Endothelial cell of umbilical vein (primary cell): Measurements from ENCODE around the gene KXD1. TPM values are rescaled to one million over a fixed set of nuclear protein-coding genes. Genes with fewer than 3 reads are reported as not detected.

Source experiments
- BruUV-seq: library from RNA; stranded (reverse); fragments of 400-500 nt; replicated peaks from 2 replicates; lab custom pipeline; 2021; lab: Mats Ljungman, UMichigan
- CTCF ChIA-PET: fragments of 300-600, 350-600 bp; sonication (Branson Sonifier 250); formaldehyde crosslinking; loops from one replicate; lab custom pipeline; 2021; ENCODE audit warnings: antibody characterized with exemption, inconsistent platforms; lab: Charles Lee
- POLR2A ChIA-PET: fragments of 300-600, 350-600 bp; sonication (Branson Sonifier 250); formaldehyde crosslinking; loops from one replicate; lab custom pipeline; 2021; ENCODE audit warnings: antibody characterized with exemption, inconsistent platforms; lab: Charles Lee
- DNase-seq: peaks from one replicate; pipeline ENCODE4 v3.0.0-alpha.2; 2011; ENCODE audit warnings: low read depth, low spot score
- FAIRE-seq: peaks from 2 replicates; lab custom pipeline; 2011; peaks lifted over from hg19 to GRCh38; lab: Jason Lieb, UNC
- H2AFZ ChIP-seq: 2 replicates; pipeline ENCODE4 v1.6.0; 2012; ENCODE audit warnings: low read depth, low read length, control low read depth, inconsistent platforms
- H3K27ac ChIP-seq: 2 replicates; pipeline ENCODE4 v1.5.1; 2011; ENCODE audit warnings: low read depth, mild to moderate bottlenecking, control low read depth, low read length, moderate library complexity; ENCODE audit not compliant: insufficient read depth
- H3K27me3 ChIP-seq, 2 experiments: 2 replicates each; pipeline versions ENCODE4 v1.6.0 to v1.6.1; 2011; ENCODE audit warnings: low read length in 2 of 2, mixed read lengths in 1 of 2; ENCODE audit not compliant: control insufficient read depth in 2 of 2, insufficient read depth in 2 of 2
- H3K36me3 ChIP-seq, 2 experiments: 2 replicates in 1 of 2; 3 replicates in 1 of 2; pipeline ENCODE4 v1.5.1; 2011; ENCODE audit warnings: low read length in 2 of 2, mild to moderate bottlenecking in 1 of 2, moderate library complexity in 1 of 2; ENCODE audit not compliant: control insufficient read depth in 2 of 2, insufficient read depth in 2 of 2; ENCODE audit errors: extremely low read depth in 1 of 2
- H3K4me1 ChIP-seq: 3 replicates; pipeline ENCODE4 v1.5.1; 2011; ENCODE audit warnings: mild to moderate bottlenecking, low read length; ENCODE audit not compliant: control insufficient read depth, insufficient read depth; ENCODE audit errors: extremely low read depth
- H3K4me2 ChIP-seq: 2 replicates; pipeline ENCODE4 v1.6.1; 2011; ENCODE audit warnings: low read length, control low read depth, mixed read lengths; ENCODE audit not compliant: insufficient read depth
- H3K4me3 ChIP-seq, 3 experiments: fragments of 200-600 bp in 1 of 3; sonication (generic), shearing (Covaris generic) in 1 of 3; replicated peaks in 1 of 3; 2 replicates each; pipeline ENCODE4 v1.5.1; 2011 to 2016; ENCODE audit warnings: control low read depth in 3 of 3, low read length in 3 of 3, mild to moderate bottlenecking in 2 of 3, inconsistent platforms in 1 of 3, low read depth in 1 of 3, moderate library complexity in 1 of 3; ENCODE audit not compliant: insufficient read depth in 1 of 3
- H3K79me2 ChIP-seq: 2 replicates; pipeline ENCODE4 v1.6.0; 2012; ENCODE audit warnings: low read length, inconsistent platforms; ENCODE audit not compliant: control insufficient read depth, insufficient read depth
- H3K9ac ChIP-seq: replicated peaks from 2 replicates; pipeline ENCODE3; 2011; ENCODE audit warnings: low read length, control low read depth; ENCODE audit not compliant: insufficient read depth; ENCODE audit errors: extremely low read depth
- H3K9me1 ChIP-seq: replicated peaks from 3 replicates; pipeline ENCODE4 v1.6.0; 2011; ENCODE audit warnings: mild to moderate bottlenecking, low read length; ENCODE audit not compliant: control insufficient read depth, insufficient read depth; ENCODE audit errors: extremely low read depth
- H3K9me3 ChIP-seq: replicated peaks from 2 replicates; pipeline ENCODE4 v1.5.1; 2012; ENCODE audit warnings: low read length, inconsistent platforms; ENCODE audit not compliant: control insufficient read depth, insufficient read depth
- H4K20me1 ChIP-seq: replicated peaks from 2 replicates; pipeline ENCODE3; 2011; ENCODE audit warnings: mild to moderate bottlenecking, low read length; ENCODE audit not compliant: control insufficient read depth, insufficient read depth; ENCODE audit errors: extremely low read depth
- EZH2 ChIP-seq: IDR thresholded peaks from 2 replicates; pipeline ENCODE4 v1.6.1; 2012; ENCODE audit warnings: borderline replicate concordance, low read depth, mild to moderate bottlenecking, moderate library complexity, low read length, inconsistent platforms; ENCODE audit not compliant: severe bottlenecking
- FOS ChIP-seq: IDR thresholded peaks from 2 replicates; pipeline ENCODE4 v1.6.1; 2011; ENCODE audit warnings: mild to moderate bottlenecking, low read length, moderate library complexity, borderline replicate concordance; ENCODE audit not compliant: insufficient read depth
- GATA2 ChIP-seq: IDR thresholded peaks from 2 replicates; pipeline ENCODE4 v1.7.0; 2011; ENCODE audit warnings: low read depth, mild to moderate bottlenecking, moderate library complexity, mixed read lengths, low read length; ENCODE audit not compliant: insufficient read length, insufficient read depth
- JUN ChIP-seq: IDR thresholded peaks from 2 replicates; pipeline ENCODE4 v1.6.1; 2011; ENCODE audit warnings: borderline replicate concordance, low read depth; ENCODE audit not compliant: insufficient read length, insufficient read depth
- POLR2AphosphoS5 ChIP-seq: IDR thresholded peaks from 2 replicates; pipeline ENCODE4 v1.6.1; 2012; ENCODE audit warnings: low read depth, mild to moderate bottlenecking, control low read depth, low read length, moderate library complexity; ENCODE audit not compliant: insufficient read depth
- dilution Hi-C: fragments of 300-500 bp; cut with MboI; formaldehyde crosslinking; loops from one replicate; pipeline ENCODE4 v1.15.0; 2019; ENCODE audit warnings: low sequenced_read_pairs; ENCODE audit not compliant: extremely low pct_ligation_motif_present
- intact Hi-C: fragments of 100-400 bp; cut with micrococcal nuclease; formaldehyde crosslinking; loops from one replicate; pipeline ENCODE4 v1.10.0; 2022
- polyA plus RNA-seq, 4 experiments: library from polyadenylated mRNA; depleted of rRNA in 3 of 4; stranded (reverse) in 3 of 4; unstranded in 1 of 4; fragments of >200 nt; gene quantifications; 2 replicates each; pipeline versions ENCODE4 v1.2.1 to v1.2.3, GENCODE V29; 2011 to 2012; ENCODE audit warnings: missing spikeins in 1 of 4
- total RNA-seq: library from RNA; stranded (reverse); gene quantifications from 2 replicates; pipeline ENCODE4 v1.2.3, GENCODE V29; 2021
- TF ChIP-seq, protein P1 (sequence below): IDR thresholded peaks from 2 replicates; pipeline ENCODE4 v1.6.1; 2011; ENCODE audit not compliant: insufficient read depth, insufficient read length
- TF ChIP-seq, protein P2 (sequence below), 2 donors: IDR thresholded peaks; 1 replicate in 1 of 2; 2 replicates in 1 of 2; pipeline ENCODE4 v1.5.1; 2011; ENCODE audit warnings: low read length in 2 of 2, mild to moderate bottlenecking in 2 of 2, moderate library complexity in 2 of 2, control low read depth in 1 of 2, inconsistent platforms in 1 of 2, low read depth in 1 of 2; ENCODE audit not compliant: insufficient read depth in 1 of 2; ENCODE audit errors: extremely low read depth in 1 of 2

The KXD1 gene
- total and polyA plus RNA-seq, 2 donors (not counting 3 experiments of a cell fraction or from before 2014, with no cell fraction given), result 134 to 186 TPM

DNA sequence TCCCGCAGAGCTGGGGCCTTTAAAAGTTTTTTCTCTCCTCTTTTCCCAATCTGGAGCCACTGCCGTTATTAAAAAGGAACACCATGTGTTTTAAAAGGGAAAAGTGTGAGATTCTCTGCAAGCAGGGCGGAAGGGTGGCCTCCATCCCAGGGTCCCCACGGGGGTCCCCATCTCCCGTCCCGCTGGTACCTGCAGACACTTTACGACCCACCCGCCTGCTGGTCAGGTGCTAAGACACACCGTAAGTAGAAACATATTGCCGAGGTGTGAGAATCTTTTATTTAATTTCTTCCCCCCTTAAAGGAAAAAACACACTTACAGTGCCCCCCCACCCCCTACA is 47.1 kb downstream of the KXD1 start:
- Histone ChIP-seq H3K27me3 (peaks cover 53 to 60% of the 10 kb centered on the region in 2 experiments), H3K9ac (no peak overlapping the region), H3K36me3 (no peaks in the 10 kb centered on the region), H2AFZ (no peak overlapping the region), H3K9me3 (no peaks in the 10 kb centered on the region), H3K4me1 (no peaks in the 10 kb centered on the region), H4K20me1 (no peaks in the 10 kb centered on the region), H3K27ac (no peak overlapping the region), H3K4me3 (no peak overlapping the region), H3K9me1 (no peaks in the 10 kb centered on the region), H3K79me2 (no peaks in the 10 kb centered on the region), H3K4me2 (no peak overlapping the region)
- dilution Hi-C loops, result no loop called here
- CTCF ChIA-PET, result interaction anchor here (0.6 kb wide), 1 partner anchor 134 kb away, joined by 4 read pairs; no protein-coding TSS in a partner anchor
- no peak for DNase-seq
- FAIRE-seq, result no peak
- POLR2A ChIA-PET, result no interaction called here
- TF ChIP-seq POLR2AphosphoS5 (no peak), FOS (no peak), JUN (no peak), GATA2 (no peak), EZH2 (peak; percentile 53)
- TF ChIP-seq, protein P1, sequence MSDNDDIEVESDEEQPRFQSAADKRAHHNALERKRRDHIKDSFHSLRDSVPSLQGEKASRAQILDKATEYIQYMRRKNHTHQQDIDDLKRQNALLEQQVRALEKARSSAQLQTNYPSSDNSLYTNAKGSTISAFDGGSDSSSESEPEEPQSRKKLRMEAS, result no peak
- TF ChIP-seq, protein P2, sequence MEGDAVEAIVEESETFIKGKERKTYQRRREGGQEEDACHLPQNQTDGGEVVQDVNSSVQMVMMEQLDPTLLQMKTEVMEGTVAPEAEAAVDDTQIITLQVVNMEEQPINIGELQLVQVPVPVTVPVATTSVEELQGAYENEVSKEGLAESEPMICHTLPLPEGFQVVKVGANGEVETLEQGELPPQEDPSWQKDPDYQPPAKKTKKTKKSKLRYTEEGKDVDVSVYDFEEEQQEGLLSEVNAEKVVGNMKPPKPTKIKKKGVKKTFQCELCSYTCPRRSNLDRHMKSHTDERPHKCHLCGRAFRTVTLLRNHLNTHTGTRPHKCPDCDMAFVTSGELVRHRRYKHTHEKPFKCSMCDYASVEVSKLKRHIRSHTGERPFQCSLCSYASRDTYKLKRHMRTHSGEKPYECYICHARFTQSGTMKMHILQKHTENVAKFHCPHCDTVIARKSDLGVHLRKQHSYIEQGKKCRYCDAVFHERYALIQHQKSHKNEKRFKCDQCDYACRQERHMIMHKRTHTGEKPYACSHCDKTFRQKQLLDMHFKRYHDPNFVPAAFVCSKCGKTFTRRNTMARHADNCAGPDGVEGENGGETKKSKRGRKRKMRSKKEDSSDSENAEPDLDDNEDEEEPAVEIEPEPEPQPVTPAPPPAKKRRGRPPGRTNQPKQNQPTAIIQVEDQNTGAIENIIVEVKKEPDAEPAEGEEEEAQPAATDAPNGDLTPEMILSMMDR (IDR thresholded peaks at IDR 0.05; ENCODE audit: extremely low read depth in 1 of 2, insufficient read depth in 1 of 2, low read depth in 1 of 2, low read length in 2 of 2), result no peak
- intact Hi-C loops, result loop anchor here (5.0 kb wide), 1 partner anchor 43 kb away; no protein-coding TSS in a partner anchor
- BruUV-seq, result no TSS peak
